ENCODE results near the gene PLXDC1.
A peak's percentile ranks its signal among the peaks of the same experiment; 100 is the strongest.
"Not testable (repeated sequence)": the region's sequence is repeated elsewhere in the genome, so short reads cannot be mapped to it uniquely, and the experiment has no call there.

Gene PLXDC1

DNA sequence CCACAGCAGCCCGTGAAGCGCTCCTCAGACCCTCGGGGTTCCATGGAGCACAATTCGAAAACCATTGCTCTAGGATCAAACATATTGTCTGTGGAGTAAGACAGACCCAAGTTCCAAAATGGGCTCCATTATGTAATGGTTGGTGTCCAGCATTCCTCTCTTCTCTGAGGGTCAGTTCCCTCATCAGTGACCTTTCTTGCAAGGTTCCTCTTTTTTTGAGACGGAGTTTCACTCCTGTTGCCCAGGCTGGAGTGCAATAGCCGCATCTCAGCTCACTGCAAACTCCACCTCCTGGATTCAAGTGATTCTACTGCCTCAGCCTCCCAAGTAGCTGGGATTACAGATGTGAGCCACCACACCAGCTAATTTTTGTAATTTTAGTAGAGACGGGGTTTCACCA is 28.4 kb downstream of the PLXDC1 start:
- TF ChIP-seq CTCF (conservative IDR thresholded peaks at IDR 0.05; ENCODE audit: control insufficient read depth, insufficient read depth, low read depth, low read length), result no peak
- no peak overlapping the region for H3K4me3 ChIP-seq (ENCODE audit: control insufficient read depth, low read depth, low read length)
- DNase-seq (ENCODE audit: low read depth), result no peak

GRCh38 chr17:39121919-39122318 is 29.5 kb downstream of the PLXDC1 start:
- DNase-seq (ENCODE audit: low read depth); H3K4me3 ChIP-seq (ENCODE audit: control insufficient read depth, low read depth, low read length): not testable (repeated sequence)

DNA sequence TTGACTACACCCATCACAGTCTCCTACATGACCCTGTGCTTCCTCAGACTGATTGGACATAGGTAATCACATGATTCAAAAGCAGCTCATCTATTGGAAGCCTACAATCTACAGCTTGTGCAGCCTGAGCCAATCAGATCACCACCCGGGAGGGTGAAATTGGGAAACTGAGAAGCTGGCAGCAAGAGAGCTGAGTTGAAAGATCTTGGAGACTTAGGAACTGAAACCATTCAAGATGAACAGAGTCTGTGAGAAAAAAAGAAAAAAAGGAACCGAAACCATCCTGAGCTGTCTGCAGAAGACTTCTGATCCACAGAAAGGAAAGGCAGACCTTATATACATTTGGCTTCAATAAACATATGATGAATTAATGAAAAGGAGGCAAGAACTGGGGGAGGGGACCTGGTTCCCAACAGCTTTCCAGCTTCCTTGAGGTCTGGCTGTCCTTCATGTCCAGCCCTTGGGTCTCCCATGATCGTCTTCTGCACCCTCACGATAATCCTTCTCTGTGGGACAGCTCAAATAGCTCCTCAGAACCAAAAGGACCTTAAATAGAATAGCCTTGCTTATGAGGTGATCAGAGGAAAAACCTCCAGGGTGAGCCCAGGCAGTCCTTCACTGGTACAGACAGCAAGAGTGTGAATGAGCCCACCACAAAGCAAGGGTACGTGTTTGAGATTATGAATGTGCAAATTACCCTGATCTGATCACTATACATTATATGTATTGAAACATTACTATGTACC is 32.6 kb downstream of the PLXDC1 start:
- no peak overlapping the region for H3K4me3 ChIP-seq (ENCODE audit: control insufficient read depth, low read depth, low read length)
- DNase-seq (ENCODE audit: low read depth), result no peak
- no peak for TF ChIP-seq CTCF (conservative IDR thresholded peaks at IDR 0.05; ENCODE audit: control insufficient read depth, insufficient read depth, low read depth, low read length)

- H3K4me3 ChIP-seq (ENCODE audit: control insufficient read depth, low read depth, low read length), result no peak overlapping the region
- no peak for TF ChIP-seq CTCF (conservative IDR thresholded peaks at IDR 0.05; ENCODE audit: control insufficient read depth, insufficient read depth, low read depth, low read length)
- no peak for DNase-seq (ENCODE audit: low read depth)
Measured at GRCh38 chr17:39116224-39116623, 35.2 kb downstream of the PLXDC1 start.

- H3K4me3 ChIP-seq (ENCODE audit: control insufficient read depth, low read depth, low read length), result no peak overlapping the region
- DNase-seq (ENCODE audit: low read depth), result peak; percentile 67
Measured at GRCh38 chr17:39115135-39115534, 36.3 kb downstream of the PLXDC1 start.

GRCh38 chr17:39114723-39115122 is 36.7 kb downstream of the PLXDC1 start:
- no peak for TF ChIP-seq CTCF (conservative IDR thresholded peaks at IDR 0.05; ENCODE audit: control insufficient read depth, insufficient read depth, low read depth, low read length)
- DNase-seq (ENCODE audit: low read depth), result peak; percentile 61
- no peak overlapping the region for H3K4me3 ChIP-seq (ENCODE audit: control insufficient read depth, low read depth, low read length)

More at GRCh38 chr17:39115135-39115534, 36.3 kb downstream of the PLXDC1 start:
- no peak for TF ChIP-seq CTCF (conservative IDR thresholded peaks at IDR 0.05; ENCODE audit: control insufficient read depth, insufficient read depth, low read depth, low read length)

GRCh38 chr17:39113871-39114270 is 37.6 kb downstream of the PLXDC1 start:
- TF ChIP-seq CTCF (conservative IDR thresholded peaks at IDR 0.05; ENCODE audit: control insufficient read depth, insufficient read depth, low read depth, low read length), result no peak
- H3K4me3 ChIP-seq (ENCODE audit: control insufficient read depth, low read depth, low read length), result no peak overlapping the region

More at GRCh38 chr17:39113871-39114270, 37.6 kb downstream of the PLXDC1 start:
- no peak for DNase-seq (ENCODE audit: low read depth)

All from fibroblast of mammary gland (primary cell).